MM.1S (cell line): ENCODE data around the gene CHST11.

Experiments
- CTCF ChIP-seq: fragments of 300-600 bp; sonication (generic); IDR thresholded peaks from 2 replicates; pipeline ENCODE4 v1.5.1; 2016; ENCODE audit warnings: antibody characterized with exemption, low read length, mixed read lengths
- EZH2 ChIP-seq: fragments of 300-600 bp; sonication (generic); optimal IDR thresholded peaks from 2 replicates; pipeline ENCODE3; 2017; ENCODE audit warnings: low read depth, mild to moderate bottlenecking, antibody characterized with exemption, low read length, mixed read lengths
- EZH2phosphoT487 ChIP-seq: fragments of 300-600 bp; sonication (generic); IDR thresholded peaks from 2 replicates; pipeline ENCODE4 v1.6.1; 2018; ENCODE audit warnings: antibody characterized with exemption, low read length

- TF ChIP-seq CTCF (no peak), EZH2phosphoT487 (no peak), EZH2 (no peak)
Measured at GRCh38 chr12:104719700-104720338, 263.1 kb downstream of the CHST11 start.
